RWPE1 (cell line): ENCODE results near the gene EXOC3L4.

Source experiments
- CTCF ChIA-PET: fragments of 350-600 bp; sonication (Branson Sonifier 250); formaldehyde crosslinking; extraction: SDS; loops from one replicate; lab custom pipeline; 2021; lab: Yijun Ruan, JAX
- POLR2A ChIA-PET: fragments of 400-600 bp; formaldehyde crosslinking; extraction: SDS; loops from one replicate; lab custom pipeline; 2020; ENCODE audit warnings: antibody characterized with exemption; ENCODE audit not compliant: low non-redundant PET; lab: Yijun Ruan, JAX
- DNase-seq: peaks from one replicate; pipeline ENCODE4 v3.0.0; 2012; ENCODE audit warnings: low spot score
- H3K27ac ChIP-seq: fragments of 450-650 bp; 2 replicates; pipeline ENCODE4 v1.5.1; 2017
- CTCF ChIP-seq: fragments of 450-650 bp; conservative IDR thresholded peaks from 2 replicates; pipeline ENCODE4 v1.5.1; 2017; ENCODE audit warnings: low read depth, mild to moderate bottlenecking

EXOC3L4 gene

DNA sequence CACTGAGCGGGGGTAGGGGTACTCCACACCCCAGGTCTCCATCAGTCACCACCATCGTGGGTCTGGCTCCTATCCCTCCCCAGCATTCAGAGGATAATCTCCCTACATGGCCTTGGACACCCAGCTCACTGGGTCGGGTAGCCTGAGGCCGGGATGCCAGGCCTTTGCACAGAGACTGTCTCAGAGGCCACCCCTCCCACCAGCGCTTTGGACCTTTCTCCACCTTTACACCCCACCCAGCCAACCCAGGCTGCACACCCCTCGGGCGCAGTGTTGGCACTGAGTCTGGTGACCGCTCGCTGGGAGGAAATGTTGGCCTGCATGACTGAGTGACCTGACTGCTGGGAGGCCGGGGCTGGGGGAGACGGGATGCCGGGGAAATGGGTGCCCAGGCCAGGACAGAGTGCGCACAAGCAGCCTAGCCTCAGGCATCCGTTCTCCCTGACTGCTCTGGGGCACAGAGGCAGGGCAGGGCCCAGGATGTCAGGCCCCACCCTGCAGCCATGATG is 21.1 kb upstream of the EXOC3L4 start:
- peak overlapping the region; percentile 99 for H3K27ac ChIP-seq
- TF ChIP-seq CTCF, result no peak
- DNase-seq, result no peak
- CTCF ChIA-PET, result interaction anchor here (2.7 kb wide), 1 partner anchor 31 kb away, joined by 13 read pairs; no protein-coding TSS in a partner anchor
- POLR2A ChIA-PET, result no interaction called here

DNA sequence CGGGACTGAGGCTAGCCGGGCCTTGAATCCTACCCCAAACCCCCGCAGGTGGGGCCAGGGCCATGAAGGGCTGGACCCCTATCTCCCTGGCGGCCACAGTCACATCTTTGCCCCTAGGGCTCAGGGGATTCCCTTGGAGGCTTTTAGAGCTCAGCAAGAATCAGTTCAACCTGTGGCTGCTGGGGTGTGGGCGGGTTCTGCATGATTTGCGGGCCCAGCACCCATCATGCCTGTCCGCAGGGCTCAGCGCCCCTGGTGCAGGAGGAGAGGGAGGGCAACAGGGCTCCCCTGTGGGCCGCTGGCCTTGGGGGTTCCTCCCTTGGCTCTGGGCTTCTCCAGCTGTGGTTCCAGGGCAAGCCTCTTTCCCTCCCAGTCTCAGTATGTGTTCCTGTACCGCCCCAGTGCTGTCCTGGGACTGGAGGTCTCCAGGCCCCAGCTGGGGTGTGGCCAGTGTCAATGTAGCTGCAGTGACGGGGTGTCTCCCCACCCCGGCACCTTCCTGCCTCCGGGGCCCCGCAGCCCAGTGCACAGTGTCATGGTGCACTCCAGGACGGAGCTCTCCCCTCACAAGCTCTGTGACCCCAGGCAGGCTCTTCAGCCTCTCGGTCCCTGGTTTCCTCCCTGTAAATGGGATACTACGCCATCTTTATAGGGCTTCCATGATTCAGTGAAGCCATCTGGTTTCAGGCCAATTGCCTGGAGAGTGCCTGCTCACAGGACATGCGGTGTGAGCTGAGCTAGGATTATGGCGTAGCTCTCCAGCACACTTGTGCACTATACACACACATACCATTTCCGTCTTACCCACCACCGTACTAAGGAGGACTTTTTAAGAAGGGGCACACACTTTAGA is 20.4 kb upstream of the EXOC3L4 start:
- TF ChIP-seq CTCF, result no peak
- H3K27ac ChIP-seq, result peak overlapping the region; percentile 99
- DNase-seq, result no peak
- ChIA-PET CTCF (interaction anchor here (0.6 to 2.7 kb wide), 13 partner anchors 12 to 319 kb away, joined by 3 to 14 read pairs (median 4); no protein-coding TSS in a partner anchor), POLR2A (interaction anchor here (0.6 kb wide), 1 partner anchor 21 kb away, joined by 3 read pairs; no protein-coding TSS in a partner anchor)

- no peak for DNase-seq
- CTCF ChIA-PET, result interaction anchor here (0.6 to 2.7 kb wide), 16 partner anchors 11 to 322 kb away, joined by 3 to 14 read pairs (median 4); no protein-coding TSS in a partner anchor
These were observed 19.7 kb upstream of the EXOC3L4 start for GRCh38 chr14:103074729-103075367.

GRCh38 chr14:103078420-103078749 is 16.1 kb upstream of the EXOC3L4 start:
- no peak overlapping the region for H3K27ac ChIP-seq
- ChIA-PET CTCF (interaction anchor here (0.6 to 1.4 kb wide), 9 partner anchors 9 to 463 kb away, joined by 3 to 7 read pairs (median 3); no protein-coding TSS in a partner anchor), POLR2A (no interaction called here)
- DNase-seq, result peak; percentile 72
- peak; percentile 77 for TF ChIP-seq CTCF

More at GRCh38 chr14:103074729-103075367, 19.7 kb upstream of the EXOC3L4 start:
- TF ChIP-seq CTCF, result no peak
- H3K27ac ChIP-seq, result peak overlapping the region; percentile 99
- POLR2A ChIA-PET, result no interaction called here

GRCh38 chr14:103078860-103079587 is 15.5 kb upstream of the EXOC3L4 start:
- H3K27ac ChIP-seq, result no peak overlapping the region
- no peak for DNase-seq
- CTCF ChIA-PET, result interaction anchor here (0.6 to 1.4 kb wide), 11 partner anchors 8 to 464 kb away, joined by 3 to 7 read pairs (median 3); no protein-coding TSS in a partner anchor
- POLR2A ChIA-PET, result no interaction called here
- TF ChIP-seq CTCF, result no peak
